SIG-M5 (cell line): ENCODE results near the gene TGFB1I1.
"Not testable (repeated sequence)": the region's sequence is repeated elsewhere in the genome, so short reads cannot be mapped to it uniquely, and the experiment has no call there.

Experiments used
- DNase-seq: peaks from one replicate; lab custom pipeline; 2025; lab: John Stamatoyannopoulos, UW

TGFB1I1 gene

DNA sequence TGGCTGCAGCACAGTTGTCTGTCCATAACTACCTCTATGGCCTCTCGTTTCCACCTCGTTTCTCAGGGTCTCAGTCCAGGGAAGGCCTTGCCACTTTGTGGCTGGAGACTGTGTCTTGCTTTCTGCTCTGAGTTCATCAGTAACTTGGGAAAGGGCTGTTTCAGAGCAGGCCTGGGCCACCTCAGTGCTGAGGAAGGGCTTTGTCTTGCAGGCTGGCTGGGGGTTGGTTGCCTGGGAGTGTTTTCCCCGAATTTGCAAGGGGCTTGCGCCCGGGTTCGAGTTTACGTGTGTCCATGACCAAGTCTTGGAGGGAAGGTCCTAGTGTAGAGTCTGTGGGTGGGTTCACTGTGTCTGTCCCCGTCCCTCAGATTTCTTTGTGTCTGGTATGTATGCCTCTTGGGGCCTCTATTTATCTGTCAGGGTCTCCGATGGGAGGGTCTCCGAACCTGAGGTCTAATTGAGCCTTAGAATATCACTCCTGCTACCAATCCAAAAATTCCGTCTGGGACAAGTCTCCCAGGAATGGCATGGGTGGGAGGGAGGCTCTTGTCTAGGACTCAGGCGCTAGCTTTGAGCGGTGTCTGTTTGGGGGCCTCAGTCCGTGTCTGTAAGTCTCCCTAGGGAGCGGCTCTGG is 594 bp upstream of the TGFB1I1 start:
- no peak for DNase-seq

DNA sequence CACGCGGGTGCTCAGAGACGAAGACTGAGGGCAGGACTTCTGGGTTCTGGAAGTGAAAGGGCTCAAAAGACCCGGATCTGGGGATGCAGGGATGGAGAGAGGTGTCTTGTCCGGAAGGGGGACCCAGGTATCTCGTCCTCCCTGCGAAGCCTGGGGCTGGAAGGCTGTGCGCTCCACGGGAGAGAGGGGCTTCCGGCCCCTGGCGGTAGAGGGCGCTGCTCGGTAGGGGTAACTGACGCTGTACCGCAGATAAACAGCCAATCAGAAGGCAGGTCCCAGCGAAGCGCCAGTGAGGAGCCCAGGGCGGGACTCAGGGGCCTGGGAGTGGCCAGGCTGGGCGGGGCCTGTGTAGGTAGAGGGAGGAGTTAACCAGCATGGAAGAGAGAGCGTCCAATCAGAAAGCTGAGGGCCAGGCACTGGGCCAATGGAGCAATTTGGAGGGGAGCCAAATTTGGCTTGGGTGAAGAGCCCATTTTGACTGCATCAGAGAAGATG is 804 bp downstream of the TGFB1I1 start:
- no peak for DNase-seq

DNA sequence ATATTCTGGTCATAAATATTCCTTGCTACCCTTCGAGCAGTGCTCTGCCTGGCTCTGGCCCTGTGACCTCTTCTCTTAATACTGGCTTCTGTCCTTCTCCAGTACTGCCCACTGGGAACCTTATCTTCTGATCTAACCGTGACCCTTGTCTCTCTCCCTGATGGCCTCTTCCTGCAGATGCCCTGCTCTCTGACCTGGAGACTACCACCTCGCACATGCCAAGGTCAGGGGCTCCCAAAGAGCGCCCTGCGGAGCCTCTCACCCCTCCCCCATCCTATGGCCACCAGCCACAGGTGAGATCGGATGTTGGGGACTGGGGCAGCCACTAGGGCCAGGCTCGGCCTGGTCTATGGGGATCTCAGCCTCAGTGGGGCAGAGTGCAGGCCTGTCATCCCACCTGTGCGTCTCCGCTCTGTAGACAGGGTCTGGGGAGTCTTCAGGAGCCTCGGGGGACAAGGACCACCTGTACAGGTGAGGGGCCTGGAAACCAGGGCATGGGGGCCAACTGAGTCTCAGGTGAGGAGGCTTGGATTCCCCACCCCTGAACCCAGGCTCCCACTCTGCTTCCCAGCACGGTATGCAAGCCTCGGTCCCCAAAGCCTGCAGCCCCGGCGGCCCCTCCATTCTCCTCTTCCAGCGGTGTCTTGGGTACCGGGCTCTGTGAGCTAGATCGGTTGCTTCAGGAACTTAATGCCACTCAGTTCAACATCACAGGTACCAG is 1.5 kb downstream of the TGFB1I1 start:
- no peak for DNase-seq

DNA sequence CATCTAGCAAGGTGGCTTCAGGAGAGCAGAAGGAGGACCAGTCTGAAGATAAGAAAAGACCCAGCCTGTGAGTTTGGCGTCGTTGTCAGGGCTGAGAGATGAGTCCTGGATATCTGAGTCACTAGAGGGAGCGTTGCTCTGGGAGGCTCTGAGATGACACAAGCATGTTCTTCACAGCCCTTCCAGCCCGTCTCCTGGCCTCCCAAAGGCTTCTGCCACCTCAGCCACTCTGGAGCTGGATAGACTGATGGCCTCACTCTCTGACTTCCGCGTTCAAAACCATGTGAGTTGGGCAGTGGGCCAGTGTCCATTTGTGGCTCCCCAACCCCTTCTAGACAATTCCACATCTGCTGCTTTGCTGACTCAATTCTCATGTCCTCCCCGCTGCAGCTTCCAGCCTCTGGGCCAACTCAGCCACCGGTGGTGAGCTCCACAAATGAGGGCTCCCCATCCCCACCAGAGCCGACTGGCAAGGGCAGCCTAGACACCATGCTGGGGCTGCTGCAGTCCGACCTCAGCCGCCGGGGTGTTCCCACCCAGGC is 2.3 kb downstream of the TGFB1I1 start:
- DNase-seq, result no peak

DNA sequence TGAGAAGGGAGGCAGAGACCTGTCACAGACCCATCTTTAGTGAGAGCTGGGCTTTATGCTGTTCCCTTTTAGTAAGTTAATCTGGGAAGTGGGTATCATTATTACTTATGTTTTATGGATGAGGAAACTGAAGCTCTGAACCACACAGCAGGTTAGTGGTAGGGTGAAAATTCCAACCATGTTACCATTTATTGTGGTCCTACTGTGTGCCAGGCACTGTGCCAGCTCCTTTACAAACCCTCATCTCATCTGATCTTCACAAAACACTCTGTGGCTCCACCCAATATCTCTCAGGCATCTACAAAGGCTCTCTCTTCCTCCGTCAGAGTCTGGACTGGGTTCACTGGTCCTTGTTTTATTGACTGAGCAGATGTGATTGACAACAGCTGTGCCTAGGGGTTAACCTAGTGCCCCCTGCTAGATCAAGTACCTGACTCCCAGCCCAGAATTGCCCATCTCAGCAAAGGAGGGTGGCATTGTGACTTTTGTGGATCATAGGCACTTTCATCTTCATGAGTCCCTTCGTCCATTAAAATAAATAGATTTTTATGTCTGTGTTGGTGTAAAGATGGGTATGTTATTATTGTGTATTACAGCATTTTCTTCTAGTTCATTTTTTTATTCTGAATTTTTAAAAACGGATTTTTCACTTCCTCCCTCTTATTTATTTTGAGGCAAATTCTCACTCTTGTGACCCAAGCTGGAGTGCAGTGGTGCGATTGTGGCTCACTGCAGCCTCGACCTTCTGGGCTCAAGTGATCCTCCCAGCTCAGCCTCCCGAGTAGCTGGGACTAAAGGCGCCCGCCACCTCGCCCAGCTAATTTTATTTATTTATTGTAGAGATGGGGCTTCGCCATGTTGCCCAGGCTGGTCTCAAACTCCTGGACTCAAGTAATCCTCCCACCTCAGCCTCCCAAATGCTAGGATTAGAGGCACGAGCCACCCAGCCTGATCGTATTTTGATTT is 3.1 kb downstream of the TGFB1I1 start:
- DNase-seq, result no peak

DNA sequence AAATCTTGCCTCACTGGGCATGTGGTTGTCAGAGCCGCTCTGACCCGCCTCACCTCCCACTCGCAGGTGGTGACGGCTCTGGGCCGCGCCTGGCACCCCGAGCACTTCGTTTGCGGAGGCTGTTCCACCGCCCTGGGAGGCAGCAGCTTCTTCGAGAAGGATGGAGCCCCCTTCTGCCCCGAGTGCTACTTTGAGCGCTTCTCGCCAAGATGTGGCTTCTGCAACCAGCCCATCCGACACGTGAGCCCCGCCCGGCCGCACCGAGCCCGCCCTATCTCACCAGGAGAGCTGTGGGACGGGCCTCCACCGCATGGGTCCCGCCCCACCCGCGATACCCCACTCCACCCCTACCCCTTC is 4.0 kb downstream of the TGFB1I1 start:
- no peak for DNase-seq

DNA sequence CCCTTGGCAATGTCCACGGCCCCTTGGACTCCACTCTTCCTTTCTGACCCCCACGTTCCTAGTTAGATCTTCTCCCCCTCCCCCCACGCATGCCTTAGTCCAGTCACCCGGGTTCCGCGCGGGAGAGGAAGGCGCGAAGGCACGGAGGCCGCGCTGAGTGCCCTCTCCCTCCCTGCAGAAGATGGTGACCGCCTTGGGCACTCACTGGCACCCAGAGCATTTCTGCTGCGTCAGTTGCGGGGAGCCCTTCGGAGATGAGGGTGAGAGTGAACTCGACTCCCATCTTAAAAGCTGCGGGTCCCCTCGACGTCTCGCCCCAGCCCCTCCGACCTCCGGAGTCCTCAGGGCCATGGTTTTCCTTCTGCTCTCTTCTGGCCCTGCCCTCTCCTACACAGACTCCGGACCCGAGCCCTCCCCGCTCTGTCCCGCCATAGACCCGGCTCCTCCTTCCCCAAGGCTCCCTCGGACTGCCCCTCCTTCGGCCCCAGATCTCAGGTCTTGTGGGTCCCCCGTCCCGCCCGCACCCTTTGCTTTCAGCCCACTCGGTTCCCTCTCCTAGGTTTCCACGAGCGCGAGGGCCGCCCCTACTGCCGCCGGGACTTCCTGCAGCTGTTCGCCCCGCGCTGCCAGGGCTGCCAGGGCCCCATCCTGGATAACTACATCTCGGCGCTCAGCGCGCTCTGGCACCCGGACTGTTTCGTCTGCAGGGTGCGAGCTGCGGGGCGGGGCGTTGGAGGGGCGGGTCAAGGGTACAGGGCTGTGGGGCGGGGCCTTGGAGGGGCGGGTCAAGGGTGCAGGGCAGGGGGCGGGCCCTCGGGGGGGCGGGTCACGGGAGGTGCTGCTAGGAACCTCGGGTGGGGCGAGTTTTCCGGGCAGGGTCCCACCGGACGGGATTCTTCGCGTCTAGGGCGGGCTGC is 4.6 kb downstream of the TGFB1I1 start:
- no peak for DNase-seq

DNA sequence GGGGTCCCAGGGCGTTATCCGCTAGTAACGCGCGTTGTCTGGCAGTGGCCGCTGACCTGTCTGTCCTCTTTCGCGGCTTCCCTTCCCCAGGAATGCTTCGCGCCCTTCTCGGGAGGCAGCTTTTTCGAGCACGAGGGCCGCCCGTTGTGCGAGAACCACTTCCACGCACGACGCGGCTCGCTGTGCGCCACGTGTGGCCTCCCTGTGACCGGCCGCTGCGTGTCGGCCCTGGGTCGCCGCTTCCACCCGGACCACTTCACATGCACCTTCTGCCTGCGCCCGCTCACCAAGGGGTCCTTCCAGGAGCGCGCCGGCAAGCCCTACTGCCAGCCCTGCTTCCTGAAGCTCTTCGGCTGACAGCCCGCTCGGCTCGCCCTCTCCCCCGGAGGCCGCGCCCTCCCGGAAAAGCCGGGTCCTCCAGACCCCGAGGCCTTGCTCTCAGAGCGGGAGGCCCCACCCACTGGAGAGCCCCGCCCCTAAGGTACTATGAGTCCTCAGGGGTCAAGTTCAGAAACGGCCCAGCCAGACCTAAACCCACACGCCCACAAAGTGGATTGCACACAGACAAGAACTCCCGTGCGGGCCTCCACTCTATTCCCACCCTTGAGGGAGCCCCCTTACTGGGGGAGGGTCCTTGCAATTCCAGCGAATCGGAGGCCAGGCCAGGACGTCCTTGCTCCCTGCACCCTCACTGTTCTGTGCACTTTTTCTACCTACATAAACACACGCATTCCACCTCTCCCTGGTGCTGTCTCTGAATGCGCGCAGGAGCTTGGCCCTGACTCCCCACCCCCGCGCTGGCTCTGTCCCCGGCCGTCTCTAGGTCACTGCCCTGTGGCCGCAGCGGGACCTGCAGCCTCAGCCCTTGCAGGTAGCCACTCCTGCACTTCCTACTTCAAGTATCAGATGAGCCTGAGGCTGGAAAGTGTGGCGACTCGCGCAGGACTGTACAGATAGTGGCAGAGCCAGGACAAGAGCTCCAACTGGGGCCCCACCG is 5.6 kb downstream of the TGFB1I1 start:
- no peak for DNase-seq

DNA sequence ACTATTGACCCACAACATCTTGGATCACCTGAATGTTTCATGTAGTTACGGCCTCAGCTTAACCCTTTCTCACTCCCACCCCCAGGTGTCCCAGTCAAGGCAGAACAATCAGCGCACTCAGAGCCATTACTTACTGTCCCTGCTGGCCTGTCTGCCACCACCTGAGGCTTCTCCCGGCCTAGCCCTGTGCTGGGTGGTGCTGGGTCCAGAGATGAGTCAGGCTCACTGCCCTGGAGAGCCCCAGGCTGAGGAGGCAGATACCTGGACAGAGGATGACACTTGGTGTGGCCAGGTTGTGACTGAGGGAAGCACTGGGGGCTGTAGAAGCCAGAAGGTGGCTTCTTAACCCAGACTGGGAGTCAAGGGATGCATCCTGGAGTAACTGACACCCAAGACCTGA is 7.0 kb downstream of the TGFB1I1 start:
- no peak for DNase-seq

DNA sequence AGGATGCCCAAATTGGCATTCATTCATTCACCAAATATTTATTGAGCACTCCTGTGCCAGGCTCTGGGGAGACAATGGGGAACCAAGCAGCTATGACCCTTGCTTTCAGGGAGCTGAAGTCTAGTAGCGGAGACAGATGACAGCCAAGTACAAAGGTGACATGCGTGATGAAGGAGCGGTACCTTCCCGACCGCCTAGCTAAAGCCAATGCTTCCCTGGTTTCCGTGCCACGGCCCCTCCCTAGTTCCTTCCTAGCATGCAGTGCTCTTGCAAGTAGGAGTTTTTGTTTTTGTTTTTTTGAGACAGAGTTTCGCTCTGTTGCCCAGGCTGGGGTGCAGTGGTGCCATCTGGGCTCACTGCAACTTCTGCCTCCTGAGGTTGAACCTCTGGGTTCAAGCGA is 7.8 kb downstream of the TGFB1I1 start:
- DNase-seq, result no peak

DNA sequence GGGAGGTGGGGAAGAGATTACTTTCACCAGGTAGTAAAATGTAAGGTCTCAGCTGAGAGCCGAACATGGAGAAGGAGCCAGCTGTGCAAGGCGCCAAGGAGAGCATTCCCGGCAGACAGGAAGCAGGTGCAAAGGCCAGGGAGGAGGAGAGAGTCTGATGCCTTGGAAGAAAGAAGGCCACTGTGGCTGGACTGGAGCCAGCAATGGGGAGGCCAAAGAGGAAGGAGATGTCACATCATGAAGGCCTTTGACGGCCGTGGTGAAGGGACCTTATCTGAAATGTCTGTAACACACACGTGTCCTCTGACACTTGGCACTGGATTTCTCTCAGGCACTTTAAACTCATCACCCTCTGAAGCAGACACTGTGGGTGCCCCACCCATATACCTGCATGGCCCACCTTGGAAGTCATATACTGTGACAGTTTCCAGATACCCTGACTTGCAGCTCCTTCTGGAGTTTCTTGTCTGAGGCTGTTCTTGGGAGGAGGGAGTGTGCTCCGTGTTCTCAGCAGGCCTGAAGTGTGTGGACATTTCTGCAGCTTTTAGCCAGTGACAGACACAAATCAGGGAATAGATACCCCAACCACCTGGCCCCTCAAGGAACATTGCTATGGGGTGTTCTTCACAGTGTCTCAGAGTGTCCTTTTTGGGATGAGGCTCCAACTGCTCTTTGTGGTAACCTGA is 9.0 kb downstream of the TGFB1I1 start:
- DNase-seq, result no peak

DNA sequence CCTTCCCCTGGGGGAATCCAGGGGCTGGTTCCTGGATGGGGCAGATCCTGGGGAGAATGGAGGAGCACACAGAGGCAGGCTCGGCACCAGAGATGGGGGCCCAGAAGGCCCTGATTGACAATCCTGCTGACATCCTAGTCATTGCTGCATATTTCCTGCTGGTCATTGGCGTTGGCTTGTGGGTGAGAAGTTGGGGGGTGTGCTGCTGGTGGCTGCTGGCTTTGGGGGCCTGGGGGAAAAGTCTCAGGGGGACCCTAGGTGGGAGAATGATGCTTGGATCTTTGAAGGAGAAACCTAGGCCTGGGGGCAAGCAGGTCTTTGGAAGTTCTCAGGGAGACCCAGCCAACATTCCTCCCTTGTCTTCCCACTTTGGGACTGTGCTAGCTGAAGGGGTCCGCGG is 11.1 kb downstream of the TGFB1I1 start, which contains the start of gene SLC5A2:
TSS of gene SLC5A2 (plus strand) at position 43 of the 400 bp plus-strand sequence. CDS start at position 57, 14 bp downstream.
- no peak for DNase-seq

DNA sequence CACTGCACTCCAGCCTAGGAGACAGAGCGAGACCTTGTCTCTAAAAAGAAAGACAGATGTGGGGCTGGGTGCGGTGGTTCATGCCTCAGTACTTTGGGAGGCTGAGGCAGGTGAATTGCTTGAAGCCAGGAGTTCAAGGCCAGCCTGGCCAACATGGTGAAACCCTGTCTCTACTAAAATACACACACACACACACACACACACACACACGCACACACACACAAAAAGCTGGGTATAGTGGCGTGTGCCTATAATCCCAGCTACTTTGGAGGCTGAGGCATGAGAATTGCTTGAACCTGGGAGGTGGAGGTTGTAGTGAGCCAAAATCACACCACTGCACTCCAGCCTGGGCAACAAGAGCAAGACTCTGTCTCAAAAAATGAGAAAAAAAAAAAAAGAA is 12.1 kb downstream of the TGFB1I1 start:
- not testable (repeated sequence) for DNase-seq

DNA sequence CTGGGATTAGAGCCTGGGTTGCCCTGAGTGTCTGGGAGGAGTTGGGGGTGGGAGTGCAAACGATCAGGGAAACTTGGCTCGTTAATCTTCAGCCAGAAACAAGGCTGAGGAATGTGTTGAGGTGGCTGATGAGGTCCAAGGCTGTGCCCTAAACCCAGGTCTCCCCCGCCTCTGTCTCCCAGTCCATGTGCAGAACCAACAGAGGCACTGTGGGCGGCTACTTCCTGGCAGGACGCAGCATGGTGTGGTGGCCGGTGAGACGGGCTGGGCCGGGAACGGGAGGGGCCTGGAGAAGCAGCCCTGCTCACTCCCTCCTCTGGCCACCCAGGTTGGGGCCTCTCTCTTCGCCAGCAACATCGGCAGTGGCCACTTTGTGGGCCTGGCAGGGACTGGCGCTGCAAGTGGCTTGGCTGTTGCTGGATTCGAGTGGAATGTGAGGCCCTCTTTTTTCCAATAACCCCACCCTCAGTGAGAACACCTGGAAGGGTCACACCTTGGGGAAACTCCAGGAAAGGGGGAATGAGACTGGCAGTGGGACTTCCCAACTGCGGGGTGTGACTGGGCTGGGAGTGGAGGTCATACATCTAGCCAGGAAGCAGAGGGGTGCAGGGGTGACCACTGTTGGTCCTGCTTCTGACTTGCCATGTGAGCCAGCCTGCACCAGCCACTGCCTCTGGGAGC is 12.7 kb downstream of the TGFB1I1 start:
- no peak for DNase-seq

DNA sequence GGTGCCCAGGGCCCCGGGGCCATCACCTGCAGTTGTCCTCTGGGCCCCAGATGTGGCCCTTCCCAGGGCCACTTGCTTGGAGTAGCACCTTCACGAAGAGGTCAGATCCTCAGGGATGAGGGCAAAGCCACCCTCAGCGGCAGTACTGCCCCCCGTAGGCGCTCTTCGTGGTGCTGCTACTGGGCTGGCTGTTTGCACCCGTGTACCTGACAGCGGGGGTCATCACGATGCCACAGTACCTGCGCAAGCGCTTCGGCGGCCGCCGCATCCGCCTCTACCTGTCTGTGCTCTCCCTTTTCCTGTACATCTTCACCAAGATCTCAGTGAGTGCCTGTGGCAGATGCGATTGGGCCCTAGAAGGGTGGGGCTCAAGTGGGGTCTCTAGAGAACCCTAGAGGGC is 13.6 kb downstream of the TGFB1I1 start:
- no peak for DNase-seq

DNA sequence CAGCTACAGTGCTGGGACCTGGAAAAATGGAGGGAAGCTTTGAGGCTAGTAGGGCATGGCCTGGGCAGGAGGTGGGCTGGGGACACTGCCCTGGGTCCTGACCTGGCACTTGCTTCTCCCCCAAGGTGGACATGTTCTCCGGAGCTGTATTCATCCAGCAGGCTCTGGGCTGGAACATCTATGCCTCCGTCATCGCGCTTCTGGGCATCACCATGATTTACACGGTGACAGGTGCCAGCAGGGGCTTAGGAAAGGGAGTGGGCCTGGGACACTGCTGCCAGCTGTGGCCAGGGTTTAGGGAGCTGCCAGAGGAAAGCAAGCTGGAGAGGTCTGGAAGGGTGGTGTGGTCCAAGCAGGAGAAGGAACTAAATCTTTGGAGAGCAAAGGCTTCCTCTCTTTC is 14.1 kb downstream of the TGFB1I1 start:
- no peak for DNase-seq

DNA sequence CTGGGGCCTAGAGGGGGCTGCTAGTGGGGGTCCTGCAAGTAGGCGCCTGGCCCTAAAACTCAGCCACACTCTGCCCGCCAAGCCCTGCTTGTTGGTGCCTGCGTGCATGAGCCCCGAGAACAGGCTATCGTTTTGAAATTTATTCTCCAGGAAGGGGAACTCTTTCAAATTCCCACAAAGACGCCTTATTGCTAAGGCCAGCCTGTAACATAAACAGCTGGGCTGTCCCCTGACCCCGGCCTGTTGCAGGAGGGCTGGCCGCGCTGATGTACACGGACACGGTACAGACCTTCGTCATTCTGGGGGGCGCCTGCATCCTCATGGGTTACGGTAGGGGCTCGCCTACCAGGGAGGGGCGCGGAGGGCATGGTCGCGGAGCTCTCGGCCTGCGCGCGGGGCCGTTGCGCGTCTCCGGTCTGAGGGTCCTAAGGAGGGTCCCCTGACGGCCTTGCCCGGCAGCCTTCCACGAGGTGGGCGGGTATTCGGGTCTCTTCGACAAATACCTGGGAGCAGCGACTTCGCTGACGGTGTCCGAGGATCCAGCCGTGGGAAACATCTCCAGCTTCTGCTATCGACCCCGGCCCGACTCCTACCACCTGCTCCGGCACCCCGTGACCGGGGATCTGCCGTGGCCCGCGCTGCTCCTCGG is 15.2 kb downstream of the TGFB1I1 start:
- DNase-seq, result no peak
